Endothelial cell of umbilical vein (primary cell): Measurements from ENCODE around the gene GLRX. TPM values are rescaled to one million over a fixed set of nuclear protein-coding genes. Genes with fewer than 3 reads are reported as not detected.
"Not testable (repeated sequence)": the region's sequence is repeated elsewhere in the genome, so short reads cannot be mapped to it uniquely, and the experiment has no call there.

ENCODE experiments used
- BruUV-seq: library from RNA; stranded (reverse); fragments of 400-500 nt; replicated peaks from 2 replicates; lab custom pipeline; 2021; lab: Mats Ljungman, UMichigan
- CTCF ChIA-PET: fragments of 300-600, 350-600 bp; sonication (Branson Sonifier 250); formaldehyde crosslinking; loops from one replicate; lab custom pipeline; 2021; ENCODE audit warnings: antibody characterized with exemption, inconsistent platforms; lab: Charles Lee
- POLR2A ChIA-PET: fragments of 300-600, 350-600 bp; sonication (Branson Sonifier 250); formaldehyde crosslinking; loops from one replicate; lab custom pipeline; 2021; ENCODE audit warnings: antibody characterized with exemption, inconsistent platforms; lab: Charles Lee
- DNase-seq: peaks from one replicate; pipeline ENCODE4 v3.0.0-alpha.2; 2011; ENCODE audit warnings: low read depth, low spot score
- FAIRE-seq: peaks from 2 replicates; lab custom pipeline; 2011; peaks lifted over from hg19 to GRCh38; lab: Jason Lieb, UNC
- H2AFZ ChIP-seq: 2 replicates; pipeline ENCODE4 v1.6.0; 2012; ENCODE audit warnings: low read depth, low read length, control low read depth, inconsistent platforms
- H3K27ac ChIP-seq: 2 replicates; pipeline ENCODE4 v1.5.1; 2011; ENCODE audit warnings: low read depth, mild to moderate bottlenecking, control low read depth, low read length, moderate library complexity; ENCODE audit not compliant: insufficient read depth
- H3K27me3 ChIP-seq, 2 experiments: 2 replicates each; pipeline versions ENCODE4 v1.6.0 to v1.6.1; 2011; ENCODE audit warnings: low read length in 2 of 2, mixed read lengths in 1 of 2; ENCODE audit not compliant: control insufficient read depth in 2 of 2, insufficient read depth in 2 of 2
- H3K36me3 ChIP-seq, 2 experiments: 2 replicates in 1 of 2; 3 replicates in 1 of 2; pipeline ENCODE4 v1.5.1; 2011; ENCODE audit warnings: low read length in 2 of 2, mild to moderate bottlenecking in 1 of 2, moderate library complexity in 1 of 2; ENCODE audit not compliant: control insufficient read depth in 2 of 2, insufficient read depth in 2 of 2; ENCODE audit errors: extremely low read depth in 1 of 2
- H3K4me1 ChIP-seq: 3 replicates; pipeline ENCODE4 v1.5.1; 2011; ENCODE audit warnings: mild to moderate bottlenecking, low read length; ENCODE audit not compliant: control insufficient read depth, insufficient read depth; ENCODE audit errors: extremely low read depth
- H3K4me2 ChIP-seq: 2 replicates; pipeline ENCODE4 v1.6.1; 2011; ENCODE audit warnings: low read length, control low read depth, mixed read lengths; ENCODE audit not compliant: insufficient read depth
- H3K4me3 ChIP-seq, 3 experiments: fragments of 200-600 bp in 1 of 3; sonication (generic), shearing (Covaris generic) in 1 of 3; replicated peaks in 1 of 3; 2 replicates each; pipeline ENCODE4 v1.5.1; 2011 to 2016; ENCODE audit warnings: control low read depth in 3 of 3, low read length in 3 of 3, mild to moderate bottlenecking in 2 of 3, inconsistent platforms in 1 of 3, low read depth in 1 of 3, moderate library complexity in 1 of 3; ENCODE audit not compliant: insufficient read depth in 1 of 3
- H3K79me2 ChIP-seq: 2 replicates; pipeline ENCODE4 v1.6.0; 2012; ENCODE audit warnings: low read length, inconsistent platforms; ENCODE audit not compliant: control insufficient read depth, insufficient read depth
- H3K9ac ChIP-seq: replicated peaks from 2 replicates; pipeline ENCODE3; 2011; ENCODE audit warnings: low read length, control low read depth; ENCODE audit not compliant: insufficient read depth; ENCODE audit errors: extremely low read depth
- H3K9me1 ChIP-seq: replicated peaks from 3 replicates; pipeline ENCODE4 v1.6.0; 2011; ENCODE audit warnings: mild to moderate bottlenecking, low read length; ENCODE audit not compliant: control insufficient read depth, insufficient read depth; ENCODE audit errors: extremely low read depth
- H3K9me3 ChIP-seq: replicated peaks from 2 replicates; pipeline ENCODE4 v1.5.1; 2012; ENCODE audit warnings: low read length, inconsistent platforms; ENCODE audit not compliant: control insufficient read depth, insufficient read depth
- H4K20me1 ChIP-seq: replicated peaks from 2 replicates; pipeline ENCODE3; 2011; ENCODE audit warnings: mild to moderate bottlenecking, low read length; ENCODE audit not compliant: control insufficient read depth, insufficient read depth; ENCODE audit errors: extremely low read depth
- CTCF ChIP-seq, 2 donors: IDR thresholded peaks; 1 replicate in 1 of 2; 2 replicates in 1 of 2; pipeline ENCODE4 v1.5.1; 2011; ENCODE audit warnings: low read length in 2 of 2, mild to moderate bottlenecking in 2 of 2, moderate library complexity in 2 of 2, control low read depth in 1 of 2, inconsistent platforms in 1 of 2, low read depth in 1 of 2; ENCODE audit not compliant: insufficient read depth in 1 of 2; ENCODE audit errors: extremely low read depth in 1 of 2
- EZH2 ChIP-seq: IDR thresholded peaks from 2 replicates; pipeline ENCODE4 v1.6.1; 2012; ENCODE audit warnings: borderline replicate concordance, low read depth, mild to moderate bottlenecking, moderate library complexity, low read length, inconsistent platforms; ENCODE audit not compliant: severe bottlenecking
- FOS ChIP-seq: IDR thresholded peaks from 2 replicates; pipeline ENCODE4 v1.6.1; 2011; ENCODE audit warnings: mild to moderate bottlenecking, low read length, moderate library complexity, borderline replicate concordance; ENCODE audit not compliant: insufficient read depth
- GATA2 ChIP-seq: IDR thresholded peaks from 2 replicates; pipeline ENCODE4 v1.7.0; 2011; ENCODE audit warnings: low read depth, mild to moderate bottlenecking, moderate library complexity, mixed read lengths, low read length; ENCODE audit not compliant: insufficient read length, insufficient read depth
- JUN ChIP-seq: IDR thresholded peaks from 2 replicates; pipeline ENCODE4 v1.6.1; 2011; ENCODE audit warnings: borderline replicate concordance, low read depth; ENCODE audit not compliant: insufficient read length, insufficient read depth
- MYC ChIP-seq: IDR thresholded peaks from one replicate; pipeline ENCODE4 v1.6.1; 2011; ENCODE audit warnings: mild to moderate bottlenecking, low read depth, low read length
- POLR2A ChIP-seq: IDR thresholded peaks from 2 replicates; pipeline ENCODE4 v1.6.1; 2012; ENCODE audit warnings: low read depth, mild to moderate bottlenecking, control low read depth, low read length
- POLR2AphosphoS5 ChIP-seq: IDR thresholded peaks from 2 replicates; pipeline ENCODE4 v1.6.1; 2012; ENCODE audit warnings: low read depth, mild to moderate bottlenecking, control low read depth, low read length, moderate library complexity; ENCODE audit not compliant: insufficient read depth
- dilution Hi-C: fragments of 300-500 bp; cut with MboI; formaldehyde crosslinking; loops from one replicate; pipeline ENCODE4 v1.15.0; 2019; ENCODE audit warnings: low sequenced_read_pairs; ENCODE audit not compliant: extremely low pct_ligation_motif_present
- intact Hi-C: fragments of 100-400 bp; cut with micrococcal nuclease; formaldehyde crosslinking; loops from one replicate; pipeline ENCODE4 v1.10.0; 2022
- polyA plus RNA-seq, 4 experiments: library from polyadenylated mRNA; depleted of rRNA in 3 of 4; stranded (reverse) in 3 of 4; unstranded in 1 of 4; fragments of >200 nt; gene quantifications; 2 replicates each; pipeline versions ENCODE4 v1.2.1 to v1.2.3, GENCODE V29; 2011 to 2012; ENCODE audit warnings: missing spikeins in 1 of 4
- total RNA-seq: library from RNA; stranded (reverse); gene quantifications from 2 replicates; pipeline ENCODE4 v1.2.3, GENCODE V29; 2021
- TF ChIP-seq, protein P1 (sequence below): IDR thresholded peaks from 2 replicates; pipeline ENCODE4 v1.6.1; 2011; ENCODE audit not compliant: insufficient read depth, insufficient read length

The GLRX gene
- total and polyA plus RNA-seq, 2 donors (not counting 3 experiments of a cell fraction or from before 2014, with no cell fraction given) = 14.2 to 40.3 TPM

GRCh38 chr5:95870105-95870672, 47.7 kb upstream of the GLRX start:
- dilution Hi-C loops (no loop called here), intact Hi-C loops (loop anchor here (1.0 kb wide), 1 partner anchor 9 kb away; no protein-coding TSS in a partner anchor)
- H2AFZ ChIP-seq = peak overlapping the region; percentile 90
- H3K27ac ChIP-seq = peak overlapping the region; percentile 94
- CTCF ChIA-PET = interaction anchor here (0.8 to 2.2 kb wide), 8 partner anchors 8 to 474 kb away, joined by 3 to 17 read pairs (median 5); no protein-coding TSS in a partner anchor
- POLR2A ChIA-PET = no interaction called here
- no peaks in the 10 kb centered on the region for H3K36me3 ChIP-seq
- DNase-seq (peak; percentile 87), FAIRE-seq (peak; percentile 81)
- peak overlapping the region; percentile 38 for H3K4me2 ChIP-seq
- no peaks in the 10 kb centered on the region for H3K27me3 ChIP-seq
- H3K4me1 ChIP-seq = peaks cover 19% of the 10 kb centered on the region
- peak overlapping the region; percentile 71 for H3K9ac ChIP-seq
- no peak overlapping the region for H3K4me3 ChIP-seq
- no peaks in the 10 kb centered on the region for H4K20me1 ChIP-seq
- peak; percentile 84 for TF ChIP-seq FOS
- TF ChIP-seq POLR2A = no peak
- TF ChIP-seq GATA2 = peak; percentile 49
- no peak for TF ChIP-seq MYC
- no peak for TF ChIP-seq POLR2AphosphoS5
- no peak for TF ChIP-seq CTCF (IDR thresholded peaks at IDR 0.05; ENCODE audit: extremely low read depth in 1 of 2, insufficient read depth in 1 of 2, low read depth in 1 of 2, low read length in 2 of 2)
- peak; percentile 61 for TF ChIP-seq JUN
- TF ChIP-seq EZH2 = no peak
- TF ChIP-seq, protein P1, sequence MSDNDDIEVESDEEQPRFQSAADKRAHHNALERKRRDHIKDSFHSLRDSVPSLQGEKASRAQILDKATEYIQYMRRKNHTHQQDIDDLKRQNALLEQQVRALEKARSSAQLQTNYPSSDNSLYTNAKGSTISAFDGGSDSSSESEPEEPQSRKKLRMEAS = peak; percentile 47
- BruUV-seq = no TSS peak
- H3K9me3 ChIP-seq = no peaks in the 10 kb centered on the region
- H3K79me2 ChIP-seq = no peaks in the 10 kb centered on the region
- H3K9me1 ChIP-seq = no peaks in the 10 kb centered on the region

DNA sequence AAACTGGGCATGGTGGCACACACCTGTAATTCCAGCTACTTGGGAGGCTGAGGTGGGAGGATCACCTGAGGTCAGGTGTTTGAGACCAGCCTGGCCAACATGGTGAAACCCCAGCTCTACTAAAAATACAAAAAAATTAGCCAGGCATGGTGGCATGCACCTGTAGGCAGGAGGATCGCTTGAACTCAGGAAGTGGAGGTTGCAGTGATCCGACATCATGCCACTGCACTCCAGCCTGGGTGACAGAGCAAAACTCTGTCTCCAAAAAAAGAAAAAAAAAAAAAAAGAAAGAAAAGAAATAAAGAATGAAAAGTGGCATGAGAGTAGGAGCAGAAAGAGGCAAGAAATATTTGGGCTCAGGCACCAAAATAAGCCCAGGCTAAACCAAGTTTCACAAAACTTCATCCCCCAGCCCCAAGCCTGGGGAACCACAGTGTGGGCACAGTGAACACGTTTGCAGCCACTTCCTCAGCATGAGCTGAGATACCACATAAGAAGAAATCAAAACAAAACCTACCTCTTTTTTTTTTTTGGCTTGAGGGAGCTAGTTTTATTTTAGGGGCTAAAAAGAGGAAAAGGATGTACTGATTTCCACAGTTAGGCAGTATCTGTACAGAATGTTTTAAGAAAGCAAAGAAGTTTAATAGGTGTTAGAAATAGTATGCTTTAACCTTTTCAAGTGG, 46.8 kb upstream of the GLRX start:
- ChIA-PET CTCF (interaction anchor here (0.9 to 2.2 kb wide), 5 partner anchors 8 to 475 kb away, joined by 3 to 17 read pairs (median 8); no protein-coding TSS in a partner anchor), POLR2A (interaction anchor here (0.7 kb wide), 2 partner anchors 384 to 574 kb away, joined by 3 to 5 read pairs; no protein-coding TSS in a partner anchor)
- Histone ChIP-seq H3K4me2 (peak overlapping the region; percentile 12), H3K4me1 (peaks cover 19% of the 10 kb centered on the region), H3K27ac (peak overlapping the region; percentile 59), H3K9ac (peak overlapping the region; percentile 5)
- H2AFZ ChIP-seq, H3K27me3 ChIP-seq, H4K20me1 ChIP-seq, H3K79me2 ChIP-seq, H3K36me3 ChIP-seq, FAIRE-seq, H3K9me3 ChIP-seq, dilution Hi-C loops, DNase-seq, H3K9me1 ChIP-seq, H3K4me3 ChIP-seq, intact Hi-C loops: not testable (repeated sequence)
- TSS peak; percentile 88 for BruUV-seq
